Measurements from ENCODE around the gene ASL. TPM values are rescaled to one million over a fixed set of nuclear protein-coding genes. Genes with fewer than 3 reads are reported as not detected.
A peak's percentile ranks its signal among the peaks of the same experiment; 100 is the strongest.
"Not testable (repeated sequence)": the region's sequence is repeated elsewhere in the genome, so short reads cannot be mapped to it uniquely, and the experiment has no call there.

The ASL gene
- polyA plus RNA-seq, 1 of the 3 experiments (the other 2 are of a cell fraction), result 138 TPM

DNA sequence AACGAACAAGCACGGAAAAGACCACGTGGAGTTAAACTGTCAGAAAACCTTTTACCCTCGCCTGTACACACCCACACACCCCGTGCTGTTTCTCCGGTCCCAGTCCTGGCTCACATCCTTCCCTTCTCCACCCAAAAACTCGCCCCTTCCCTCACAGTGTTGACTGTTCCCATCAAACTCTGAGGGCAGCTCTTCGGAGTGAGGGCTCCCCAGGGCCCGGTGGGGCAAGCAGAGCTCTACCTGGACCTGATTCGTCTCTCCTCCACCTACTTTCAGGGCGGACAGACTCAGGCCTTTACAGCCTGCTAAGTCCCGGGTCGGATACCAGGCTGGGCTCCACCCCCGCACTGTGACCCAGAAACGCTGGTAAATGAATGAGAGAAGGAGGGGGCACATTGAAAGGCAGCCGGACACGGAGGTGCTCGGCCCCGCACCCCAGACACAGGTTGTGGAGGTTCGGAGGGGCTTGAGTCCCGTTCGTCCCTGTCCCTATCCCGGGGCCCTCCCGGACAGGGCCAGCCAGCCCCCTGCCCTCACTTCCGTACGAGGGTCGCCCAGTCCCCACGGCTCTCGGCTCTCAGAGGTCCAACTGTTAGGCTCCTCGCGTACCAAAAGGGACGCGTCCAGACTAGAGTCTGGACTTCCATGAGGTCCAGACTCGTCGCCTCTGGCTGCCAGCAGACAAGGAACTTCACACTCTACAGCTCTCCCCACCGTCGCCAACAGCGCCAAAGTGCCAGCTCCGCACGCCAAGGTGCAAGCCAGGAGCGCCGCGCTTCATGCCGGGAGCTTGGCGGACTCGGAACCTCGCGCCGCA is 31.7 kb upstream of the ASL start (continued):
- TF ChIP-seq, protein P1, sequence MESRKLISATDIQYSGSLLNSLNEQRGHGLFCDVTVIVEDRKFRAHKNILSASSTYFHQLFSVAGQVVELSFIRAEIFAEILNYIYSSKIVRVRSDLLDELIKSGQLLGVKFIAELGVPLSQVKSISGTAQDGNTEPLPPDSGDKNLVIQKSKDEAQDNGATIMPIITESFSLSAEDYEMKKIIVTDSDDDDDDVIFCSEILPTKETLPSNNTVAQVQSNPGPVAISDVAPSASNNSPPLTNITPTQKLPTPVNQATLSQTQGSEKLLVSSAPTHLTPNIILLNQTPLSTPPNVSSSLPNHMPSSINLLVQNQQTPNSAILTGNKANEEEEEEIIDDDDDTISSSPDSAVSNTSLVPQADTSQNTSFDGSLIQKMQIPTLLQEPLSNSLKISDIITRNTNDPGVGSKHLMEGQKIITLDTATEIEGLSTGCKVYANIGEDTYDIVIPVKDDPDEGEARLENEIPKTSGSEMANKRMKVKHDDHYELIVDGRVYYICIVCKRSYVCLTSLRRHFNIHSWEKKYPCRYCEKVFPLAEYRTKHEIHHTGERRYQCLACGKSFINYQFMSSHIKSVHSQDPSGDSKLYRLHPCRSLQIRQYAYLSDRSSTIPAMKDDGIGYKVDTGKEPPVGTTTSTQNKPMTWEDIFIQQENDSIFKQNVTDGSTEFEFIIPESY (IDR thresholded peaks at IDR 0.05; ENCODE audit: borderline replicate concordance, low read depth), result no peak

DNA sequence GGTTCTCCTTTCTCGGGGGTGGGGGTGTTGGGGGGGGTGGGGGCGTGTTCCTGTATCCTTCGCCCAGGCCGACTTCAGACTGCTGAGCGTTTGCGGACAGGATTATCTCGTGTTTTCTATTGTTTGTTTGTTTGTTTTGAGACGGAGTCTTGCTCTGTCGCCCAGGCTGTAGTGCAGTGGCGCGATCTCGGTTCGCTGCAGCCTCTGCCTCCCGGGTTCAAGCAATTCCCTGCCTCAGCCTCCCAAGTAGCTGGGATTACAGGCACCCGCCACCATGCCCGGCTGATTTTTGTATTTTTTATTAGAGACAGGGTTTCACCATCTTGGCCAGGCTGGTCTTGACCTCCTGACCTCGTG is 31.1 kb upstream of the ASL start:
- H4K20me1 ChIP-seq (ENCODE audit: insufficient read depth); H3K4me1 ChIP-seq (ENCODE audit: control insufficient read depth in 1 of 2, insufficient read depth in 2 of 2, low read depth in 1 of 2, low read length in 1 of 2); H3K4me2 ChIP-seq; H2AFZ ChIP-seq (ENCODE audit: low read depth); H3K27me3 ChIP-seq (ENCODE audit: insufficient read depth); POLR2A ChIA-PET; CTCF ChIA-PET; H3K4me3 ChIP-seq (ENCODE audit: low read depth in 2 of 2, low read length in 1 of 2); H3K79me2 ChIP-seq (ENCODE audit: insufficient read depth); H3K9me2 ChIP-seq; H3K27ac ChIP-seq (ENCODE audit: low read depth in 2 of 2, low read length in 1 of 2); H3F3A ChIP-seq (replicated peaks; ENCODE audit: insufficient read depth); H3K9ac ChIP-seq; H3K9me3 ChIP-seq; H3K36me3 ChIP-seq (replicated peaks in 1 of 2; ENCODE audit: control insufficient read depth in 1 of 2, insufficient read depth in 2 of 2, low read length in 1 of 2); DNase-seq: not testable (repeated sequence)
- WGBS (ENCODE audit: low lambda C conversion rate), result 91% methylated on average over 17 of the region's 17 CpGs

DNA sequence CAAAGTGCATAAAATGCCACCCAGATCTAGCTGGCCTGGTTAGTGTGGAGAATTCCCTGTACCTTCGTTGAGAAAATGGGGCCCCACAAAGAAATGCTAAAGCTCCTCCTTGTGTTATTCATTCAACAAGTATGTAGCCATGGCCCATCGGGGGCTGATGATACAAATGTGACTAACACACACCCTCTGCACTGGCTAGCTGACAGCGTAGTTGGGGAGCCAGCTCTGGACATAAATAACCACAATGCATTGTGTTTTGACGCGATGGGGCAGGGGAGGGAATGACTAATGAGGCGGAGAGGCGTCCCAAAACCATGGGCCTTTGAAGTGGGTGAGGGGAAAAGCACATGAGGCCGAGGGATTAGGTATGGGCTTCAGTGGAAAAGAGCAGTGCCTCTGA is 28.2 kb upstream of the ASL start:
- Histone ChIP-seq H3K36me3 (replicated peaks in 1 of 2; ENCODE audit: control insufficient read depth in 1 of 2, insufficient read depth in 2 of 2, low read length in 1 of 2) (no peaks in the 10 kb centered on the region), H3K79me2 (ENCODE audit: insufficient read depth) (no peaks in the 10 kb centered on the region), H3K27ac (ENCODE audit: low read depth in 2 of 2, low read length in 1 of 2) (peak overlapping the region in 1 of 2 experiments; percentile 60; a peak in 2 of 4 replicates), H3K4me1 (ENCODE audit: control insufficient read depth in 1 of 2, insufficient read depth in 2 of 2, low read depth in 1 of 2, low read length in 1 of 2) (peaks cover 8 to 16% of the 10 kb centered on the region in 2 experiments; a peak in 2 of 4 replicates), H3K9me3 (no peaks in the 10 kb centered on the region), H3K4me3 (ENCODE audit: low read depth in 2 of 2, low read length in 1 of 2) (no peak overlapping the region), H3K27me3 (ENCODE audit: insufficient read depth) (no peaks in the 10 kb centered on the region), H3K9me2 (no peaks in the 10 kb centered on the region), H3K9ac (no peak overlapping the region), H3K4me2 (peak overlapping the region; percentile 14), H2AFZ (ENCODE audit: low read depth) (0 out of 2 replicates have a peak overlapping the region, but pooled peaks have one; percentile 29), H4K20me1 (ENCODE audit: insufficient read depth) (no peaks in the 10 kb centered on the region), H3F3A (replicated peaks; ENCODE audit: insufficient read depth) (peaks cover 13% of the 10 kb centered on the region)
- ChIA-PET CTCF (interaction anchor here (0.6 to 0.7 kb wide), 2 partner anchors 76 to 401 kb away, joined by 3 read pairs; no protein-coding TSS in a partner anchor), POLR2A (no interaction called here)
- TF ChIP-seq NFIC (IDR thresholded peaks at IDR 0.05; ENCODE audit: borderline replicate concordance) (peak; percentile 83), GATA2 (CRISPR knock-in tag; IDR thresholded peaks at IDR 0.05) (no peak), RXRA (IDR thresholded peaks at IDR 0.05; ENCODE audit: borderline replicate concordance, low read depth) (peak; percentile 67; the same call in 1 of the 2 replicates), CHD2 (IDR thresholded peaks at IDR 0.05; ENCODE audit: low read length, partially characterized antibody) (no peak), MEF2A (IDR thresholded peaks at IDR 0.05; ENCODE audit: borderline replicate concordance, low read depth) (peak; percentile 76; the same call in 1 of the 2 replicates), SMC3 (IDR thresholded peaks at IDR 0.05; ENCODE audit: low read depth, low read length) (peak; percentile 4; the same call in 1 of the 2 replicates), ELF1 (IDR thresholded peaks at IDR 0.05) (no peak), POLR2AphosphoS5 (IDR thresholded peaks at IDR 0.05; ENCODE audit: low read depth, low read length) (peak; percentile 63; the same call in 1 of the 2 replicates), TAF1 (IDR thresholded peaks at IDR 0.05; ENCODE audit: borderline replicate concordance, low read depth, low read length) (no peak), TEAD4 (IDR thresholded peaks at IDR 0.05; ENCODE audit: borderline replicate concordance, insufficient read depth) (peak; percentile 71; the same call in 1 of the 2 replicates), EP300 (IDR thresholded peaks at IDR 0.05; ENCODE audit: borderline replicate concordance in 1 of 2, low read depth in 1 of 2, low read length in 1 of 2) (peak; percentile 7 to 93; a peak in 2 of 4 replicates), TCF12 (IDR thresholded peaks at IDR 0.05) (peak; percentile 91), FOXM1 (IDR thresholded peaks at IDR 0.05; ENCODE audit: low read depth) (0 out of 2 replicates have a peak, but pooled peaks have one; percentile 14), SIN3A (IDR thresholded peaks at IDR 0.05; ENCODE audit: borderline replicate concordance, low read depth, low read length) (0 out of 2 replicates have a peak, but pooled peaks have one; percentile 46), FOSL2 (IDR thresholded peaks at IDR 0.05; ENCODE audit: borderline replicate concordance, low read depth) (peak; percentile 98), JUND (IDR thresholded peaks at IDR 0.05) (peak; percentile 94), GABPA (IDR thresholded peaks at IDR 0.05; ENCODE audit: low read depth) (no peak)
- TF ChIP-seq, protein P2, sequence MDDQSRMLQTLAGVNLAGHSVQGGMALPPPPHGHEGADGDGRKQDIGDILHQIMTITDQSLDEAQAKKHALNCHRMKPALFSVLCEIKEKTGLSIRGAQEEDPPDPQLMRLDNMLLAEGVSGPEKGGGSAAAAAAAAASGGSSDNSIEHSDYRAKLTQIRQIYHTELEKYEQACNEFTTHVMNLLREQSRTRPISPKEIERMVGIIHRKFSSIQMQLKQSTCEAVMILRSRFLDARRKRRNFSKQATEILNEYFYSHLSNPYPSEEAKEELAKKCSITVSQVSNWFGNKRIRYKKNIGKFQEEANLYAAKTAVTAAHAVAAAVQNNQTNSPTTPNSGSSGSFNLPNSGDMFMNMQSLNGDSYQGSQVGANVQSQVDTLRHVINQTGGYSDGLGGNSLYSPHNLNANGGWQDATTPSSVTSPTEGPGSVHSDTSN (IDR thresholded peaks at IDR 0.05), result peak; percentile 95
- TF ChIP-seq, protein P3, sequence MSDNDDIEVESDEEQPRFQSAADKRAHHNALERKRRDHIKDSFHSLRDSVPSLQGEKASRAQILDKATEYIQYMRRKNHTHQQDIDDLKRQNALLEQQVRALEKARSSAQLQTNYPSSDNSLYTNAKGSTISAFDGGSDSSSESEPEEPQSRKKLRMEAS (IDR thresholded peaks at IDR 0.05; ENCODE audit: low read depth), result peak; percentile 94
- TF ChIP-seq, protein P1 (IDR thresholded peaks at IDR 0.05; ENCODE audit: borderline replicate concordance, low read depth), result peak; percentile 57; the same call in 1 of the 2 replicates
- DNase-seq, result no peak
- 14% methylated on average over 8 of the region's 8 CpGs for WGBS (ENCODE audit: low lambda C conversion rate)

Data from SK-N-SH (cell line).